H9 (cell line): ENCODE data around the gene NOP9. TPM values are rescaled to one million over a fixed set of nuclear protein-coding genes. Genes with fewer than 3 reads are reported as not detected.

Experiments used
- DNase-seq: peaks from one replicate; pipeline ENCODE4 v3.0.0-alpha.2; 2017
- H2AFZ ChIP-seq: one replicate; pipeline ENCODE4 v1.6.1; 2013; ENCODE audit warnings: mild to moderate bottlenecking, low read length, control low read depth, moderate library complexity
- H2AK5ac ChIP-seq: 2 replicates; pipeline ENCODE4 v1.6.1; 2013; ENCODE audit warnings: low read length, control low read depth, mixed read lengths; ENCODE audit not compliant: insufficient read length
- H2BK120ac ChIP-seq: one replicate; pipeline ENCODE4 v1.6.1; 2013; ENCODE audit warnings: low read depth, mild to moderate bottlenecking, low read length, control low read depth, inconsistent platforms; ENCODE audit not compliant: poor library complexity, severe bottlenecking
- H2BK12ac ChIP-seq: 2 replicates; pipeline ENCODE4 v1.6.1; 2013; ENCODE audit warnings: low read length, control low read depth, mixed read lengths, low read depth; ENCODE audit not compliant: insufficient read length
- H2BK15ac ChIP-seq: 2 replicates; pipeline ENCODE4 v1.6.1; 2013; ENCODE audit warnings: low read depth, low read length, control low read depth
- H2BK20ac ChIP-seq: one replicate; pipeline ENCODE4 v1.6.1; 2013; ENCODE audit warnings: low read depth, mild to moderate bottlenecking, low read length, control low read depth, inconsistent platforms; ENCODE audit not compliant: poor library complexity, severe bottlenecking
- H2BK5ac ChIP-seq: 2 replicates; pipeline ENCODE4 v1.6.1; 2013; ENCODE audit warnings: low read length, control low read depth, mixed read lengths; ENCODE audit not compliant: insufficient read length
- H3K14ac ChIP-seq: 2 replicates; pipeline ENCODE4 v1.6.1; 2013; ENCODE audit warnings: low read length, control low read depth; ENCODE audit not compliant: insufficient read depth
- H3K18ac ChIP-seq: 2 replicates; pipeline ENCODE4 v1.6.1; 2013; ENCODE audit warnings: low read depth, mild to moderate bottlenecking, mixed read lengths, low read length, control low read depth; ENCODE audit not compliant: insufficient read length
- H3K23ac ChIP-seq: 2 replicates; pipeline ENCODE4 v1.6.1; 2013; ENCODE audit warnings: low read length, control low read depth, mixed read lengths, low read depth; ENCODE audit not compliant: insufficient read length
- H3K23me2 ChIP-seq: 2 replicates; pipeline ENCODE4 v1.6.1; 2013; ENCODE audit warnings: low read depth, mild to moderate bottlenecking, mixed read lengths, low read length, control low read depth; ENCODE audit not compliant: insufficient read length, poor library complexity, severe bottlenecking
- H3K27ac ChIP-seq: 2 replicates; pipeline ENCODE4 v1.5.1; 2013; ENCODE audit warnings: low read length, control low read depth, mixed read lengths, low read depth; ENCODE audit not compliant: insufficient read length
- H3K27me3 ChIP-seq: 2 replicates; pipeline ENCODE4 v1.6.1; 2013; ENCODE audit warnings: low read length, control low read depth, inconsistent platforms; ENCODE audit not compliant: insufficient read depth
- H3K4ac ChIP-seq: 2 replicates; pipeline ENCODE4 v1.6.1; 2013; ENCODE audit warnings: low read depth, mild to moderate bottlenecking, control low read depth, inconsistent platforms, low read length, moderate library complexity
- H3K4me1 ChIP-seq: 2 replicates; pipeline ENCODE4 v1.6.1; 2013; ENCODE audit warnings: low read length, control low read depth, inconsistent platforms; ENCODE audit not compliant: insufficient read depth
- H3K4me2 ChIP-seq: 2 replicates; pipeline ENCODE4 v1.6.1; 2013; ENCODE audit warnings: low read length, control low read depth, mixed read lengths; ENCODE audit not compliant: insufficient read length, insufficient read depth
- H3K56ac ChIP-seq: 2 replicates; pipeline ENCODE4 v1.6.1; 2013; ENCODE audit warnings: low read depth, mild to moderate bottlenecking, mixed read lengths, low read length, control low read depth; ENCODE audit not compliant: insufficient read length
- H3K79me1 ChIP-seq: 2 replicates; pipeline ENCODE4 v1.6.1; 2013; ENCODE audit warnings: low read depth, mild to moderate bottlenecking, moderate library complexity, low read length, control low read depth, inconsistent platforms; ENCODE audit not compliant: insufficient read depth, poor library complexity, severe bottlenecking
- H3K79me2 ChIP-seq: 2 replicates; pipeline ENCODE4 v1.6.1; 2013; ENCODE audit warnings: low read length, control low read depth, inconsistent platforms; ENCODE audit not compliant: insufficient read depth
- H3K9ac ChIP-seq: 2 replicates; pipeline ENCODE4 v1.6.1; 2013; ENCODE audit warnings: low read length, control low read depth, mixed read lengths; ENCODE audit not compliant: insufficient read length; ENCODE audit errors: extremely low read depth
- H3K9me3 ChIP-seq: one replicate; pipeline ENCODE4 v1.6.1; 2013; ENCODE audit warnings: low read depth, low read length, inconsistent platforms; ENCODE audit not compliant: control insufficient read depth
- H3T11ph ChIP-seq: one replicate; pipeline ENCODE4 v1.6.1; 2013; ENCODE audit warnings: mild to moderate bottlenecking, low read length, control low read depth, inconsistent platforms
- H4K20me1 ChIP-seq: one replicate; pipeline ENCODE4 v1.6.1; 2013; ENCODE audit not compliant: control insufficient read depth, insufficient read length, insufficient read depth
- H4K5ac ChIP-seq: 2 replicates; pipeline ENCODE4 v1.6.1; 2013; ENCODE audit warnings: low read depth, mild to moderate bottlenecking, mixed read lengths, low read length, control low read depth; ENCODE audit not compliant: insufficient read length
- H4K8ac ChIP-seq: replicated peaks from 2 replicates; pipeline ENCODE4 v1.6.1; 2013; ENCODE audit warnings: low read length, control low read depth, mixed read lengths, low read depth; ENCODE audit not compliant: insufficient read length
- H4K91ac ChIP-seq: 2 replicates; pipeline ENCODE4 v1.6.1; 2013; ENCODE audit warnings: low read depth, mild to moderate bottlenecking, moderate library complexity, mixed read lengths, low read length, control low read depth; ENCODE audit not compliant: insufficient read length
- H3K27ac Mint-ChIP-seq, 3 experiments: 2 replicates in 2 of 3; 3 replicates in 1 of 3; pipeline ENCODE4 v1.8.0; 2020 to 2021; ENCODE audit warnings: mixed read lengths in 3 of 3, mild to moderate bottlenecking in 1 of 3, moderate library complexity in 1 of 3
- H3K27me3 Mint-ChIP-seq: 2 replicates; pipeline ENCODE4 v1.8.0; 2021; ENCODE audit warnings: low read depth, mild to moderate bottlenecking, moderate library complexity, mixed read lengths
- H3K36me3 Mint-ChIP-seq, 3 experiments: 2 replicates in 2 of 3; 3 replicates in 1 of 3; pipeline ENCODE4 v1.8.0; 2020 to 2021; ENCODE audit warnings: low read depth in 3 of 3, mixed read lengths in 3 of 3; ENCODE audit not compliant: insufficient read depth in 1 of 3
- H3K4me1 Mint-ChIP-seq, 2 experiments: 2 replicates each; pipeline ENCODE4 v1.8.0; 2020; ENCODE audit warnings: mixed read lengths in 2 of 2
- H3K4me3 Mint-ChIP-seq, 2 experiments: 2 replicates in 1 of 2; 3 replicates in 1 of 2; pipeline ENCODE4 v1.8.0; 2020 to 2021; ENCODE audit warnings: mild to moderate bottlenecking in 2 of 2, mixed read lengths in 2 of 2, moderate library complexity in 1 of 2
- H3K9me3 Mint-ChIP-seq, 2 experiments: 2 replicates in 1 of 2; 3 replicates in 1 of 2; pipeline ENCODE4 v1.8.0; 2020; ENCODE audit warnings: mild to moderate bottlenecking in 2 of 2, mixed read lengths in 2 of 2, moderate library complexity in 1 of 2
- CTCF ChIP-seq: fragments of 200-600 bp; sonication (generic); conservative IDR thresholded peaks from 3 replicates; pipeline ENCODE4 v1.8.0; 2021; ENCODE audit warnings: antibody characterized with exemption, mild to moderate bottlenecking
- WGBS: extraction: QIAGEN DNeasy Blood & Tissue Kit; methylation state at CpG from one replicate; pipeline ENCODE4 v1.1.7; 2013; ENCODE audit warnings: missing lambda C conversion rate, low lambda C conversion rate, mixed read lengths; ENCODE audit not compliant: insufficient read length; ENCODE audit errors: extremely low coverage; 5-methylcytosine and 5-hydroxymethylcytosine counted together
- total RNA-seq: library from RNA; stranded (reverse); gene quantifications from 2 replicates; pipeline ENCODE4 v1.2.1, GENCODE V29; 2021

NOP9 gene
- total RNA-seq, 1 experiment from 2014 or later, result 34.7 TPM

- Histone ChIP-seq H2BK120ac (no peak overlapping the region), H4K5ac (no peak overlapping the region), H2AK5ac (no peak overlapping the region), H3K9me3 (no peaks in the 10 kb centered on the region), H3K4me1 (no peaks in the 10 kb centered on the region), H3K23ac (no peak overlapping the region), H3K56ac (no peak overlapping the region), H3K14ac (no peak overlapping the region; the same call in 1 of the 2 replicates), H3K79me1 (no peaks in the 10 kb centered on the region), H4K91ac (no peak overlapping the region), H4K8ac (no peak overlapping the region), H2BK5ac (no peak overlapping the region), H3K27me3 (no peaks in the 10 kb centered on the region), H2BK20ac (no peak overlapping the region), H3K23me2 (no peaks in the 10 kb centered on the region), H2BK12ac (no peak overlapping the region), H3K4ac (no peak overlapping the region), H3K9ac (no peak overlapping the region), H2BK15ac (no peak overlapping the region), H3K79me2 (no peaks in the 10 kb centered on the region), H3K27ac (no peak overlapping the region), H4K20me1 (no peaks in the 10 kb centered on the region), H3K4me2 (no peak overlapping the region), H3K18ac (no peak overlapping the region), H2AFZ (no peak overlapping the region), H3T11ph (no peak overlapping the region)
- Mint-ChIP-seq H3K4me3 (no peak overlapping the region), H3K27me3 (no peaks in the 10 kb centered on the region; the same call in 1 of the 2 replicates), H3K27ac (peak overlapping the region in 2 of 3 experiments; percentile 44 to 65; a peak in 2 of 7 replicates), H3K9me3 (no peaks in the 10 kb centered on the region), H3K36me3 (no peaks in the 10 kb centered on the region), H3K4me1 (no peaks in the 10 kb centered on the region; a peak in 1 of 4 replicates)
- DNase-seq, result peak; percentile 20
- TF ChIP-seq CTCF, result no peak
- WGBS, result no CpG with 5 or more reads among the region's 19 CpGs
These were observed 44.8 kb upstream of the NOP9 start for GRCh38 chr14:24254630-24255392.
